Mesothelial cell of epicardium (in vitro differentiated cells): ENCODE data around the gene SYTL5. TPM values are rescaled to one million over a fixed set of nuclear protein-coding genes. Genes with fewer than 3 reads are reported as not detected.

ENCODE experiments used
- DNase-seq, 2 experiments: peaks; one replicate each; pipeline ENCODE4 v3.0.0; 2021; ENCODE audit warnings: low spot score in 2 of 2; ENCODE audit not compliant: unreplicated experiment in 2 of 2
- H3K27ac Mint-ChIP-seq: 2 replicates; pipeline ENCODE4 v1.8.0; 2021; ENCODE audit warnings: mixed read lengths
- H3K27me3 Mint-ChIP-seq: 2 replicates; pipeline ENCODE4 v1.8.0; 2021; ENCODE audit warnings: low read depth, mixed read lengths
- H3K36me3 Mint-ChIP-seq: 2 replicates; pipeline ENCODE4 v1.8.0; 2021; ENCODE audit warnings: mixed read lengths
- H3K4me1 Mint-ChIP-seq: 2 replicates; pipeline ENCODE4 v1.8.0; 2021; ENCODE audit warnings: mixed read lengths
- H3K4me3 Mint-ChIP-seq: 2 replicates; pipeline ENCODE4 v1.8.0; 2021; ENCODE audit warnings: mild to moderate bottlenecking, moderate library complexity, mixed read lengths
- H3K9me3 Mint-ChIP-seq: 2 replicates; pipeline ENCODE4 v1.8.0; 2021; ENCODE audit warnings: mixed read lengths
- CTCF ChIP-seq: fragments of 200-600 bp; sonication (generic); IDR thresholded peaks from one replicate; pipeline ENCODE4 v1.5.0; 2021; ENCODE audit warnings: antibody characterized with exemption; ENCODE audit not compliant: unreplicated experiment
- total RNA-seq: library from RNA; stranded (reverse); gene quantifications from 3 replicates; pipeline ENCODE4 v1.2.1, GENCODE V29; 2021

The SYTL5 gene
- total RNA-seq, 1 donor from 2014 or later, result 2.2 TPM

GRCh38 chrX:38045538-38046096 lies 39.3 kb downstream of the SYTL5 start:
- DNase-seq, result no peak
- H3K4me3 Mint-ChIP-seq, result no peak overlapping the region
- TF ChIP-seq CTCF, result no peak
- H3K36me3 Mint-ChIP-seq, result peaks cover 2% of the 10 kb centered on the region
- H3K27ac Mint-ChIP-seq, result no peak overlapping the region
- H3K9me3 Mint-ChIP-seq, result peaks cover 44% of the 10 kb centered on the region
- no peaks in the 10 kb centered on the region for H3K27me3 Mint-ChIP-seq
- peaks cover 13% of the 10 kb centered on the region for H3K4me1 Mint-ChIP-seq

GRCh38 chrX:38048886-38049285 lies 42.5 kb downstream of the SYTL5 start:
- peaks cover 39% of the 10 kb centered on the region for H3K9me3 Mint-ChIP-seq

GRCh38 chrX:38050806-38051205 lies 44.5 kb downstream of the SYTL5 start:
- no peak for TF ChIP-seq CTCF
- H3K9me3 Mint-ChIP-seq, result peaks cover 27% of the 10 kb centered on the region
- peaks cover 2% of the 10 kb centered on the region for H3K36me3 Mint-ChIP-seq
- H3K27ac Mint-ChIP-seq, result no peak overlapping the region
- DNase-seq, result no peak
- peaks cover 12% of the 10 kb centered on the region for H3K4me1 Mint-ChIP-seq
- H3K27me3 Mint-ChIP-seq, result no peaks in the 10 kb centered on the region
- no peak overlapping the region for H3K4me3 Mint-ChIP-seq

More at GRCh38 chrX:38048886-38049285, 42.5 kb downstream of the SYTL5 start:
- no peak overlapping the region for H3K4me3 Mint-ChIP-seq
- no peak overlapping the region for H3K27ac Mint-ChIP-seq
- no peaks in the 10 kb centered on the region for H3K27me3 Mint-ChIP-seq
- no peak for TF ChIP-seq CTCF
- peaks cover 13% of the 10 kb centered on the region for H3K4me1 Mint-ChIP-seq
- peaks cover 2% of the 10 kb centered on the region for H3K36me3 Mint-ChIP-seq
- DNase-seq, result no peak

GRCh38 chrX:38052096-38052495 lies 45.7 kb downstream of the SYTL5 start:
- Mint-ChIP-seq H3K36me3 (peaks cover 2% of the 10 kb centered on the region), H3K27me3 (no peaks in the 10 kb centered on the region), H3K27ac (no peak overlapping the region), H3K4me1 (peaks cover 12% of the 10 kb centered on the region), H3K4me3 (no peak overlapping the region), H3K9me3 (peaks cover 28% of the 10 kb centered on the region)
- DNase-seq, result no peak
- TF ChIP-seq CTCF, result no peak

- Mint-ChIP-seq H3K4me3 (no peak overlapping the region), H3K4me1 (peaks cover 12% of the 10 kb centered on the region), H3K9me3 (peaks cover 33% of the 10 kb centered on the region), H3K27ac (peak overlapping the region; percentile 85), H3K27me3 (no peaks in the 10 kb centered on the region), H3K36me3 (no peaks in the 10 kb centered on the region)
- no peak for TF ChIP-seq CTCF
- DNase-seq, result no peak
Measured at GRCh38 chrX:38055170-38055847, 49.0 kb downstream of the SYTL5 start.
